OCI-LY1 (cell line): Measurements from ENCODE around the gene CFAP69.

Experiments
- H2AFZ ChIP-seq: fragments of 200-600 bp; sonication (generic), shearing (Covaris generic); 2 replicates; pipeline ENCODE4 v1.6.0; 2014; ENCODE audit warnings: antibody characterized with exemption, mild to moderate bottlenecking, low read length
- H3F3A ChIP-seq: fragments of 200-600 bp; sonication (generic), shearing (Covaris generic); 2 replicates; pipeline ENCODE4 v1.6.0; 2014; ENCODE audit warnings: mild to moderate bottlenecking, antibody characterized with exemption, low read length, moderate library complexity; ENCODE audit not compliant: insufficient read depth
- H3K27ac ChIP-seq: fragments of 200-600 bp; sonication (generic); 2 replicates; pipeline ENCODE4 v1.5.1; 2014; ENCODE audit warnings: low read length, mixed run types, mild to moderate bottlenecking, low read depth; ENCODE audit not compliant: poor library complexity, severe bottlenecking
- H3K27me3 ChIP-seq: fragments of 200-600 bp; sonication (generic); 2 replicates; pipeline ENCODE4 v1.6.0; 2014; ENCODE audit warnings: antibody characterized with exemption, mild to moderate bottlenecking, low read length, moderate library complexity; ENCODE audit not compliant: insufficient read depth
- H3K36me3 ChIP-seq: fragments of 200-600 bp; sonication (generic); 2 replicates; pipeline ENCODE4 v1.6.1; 2014; ENCODE audit warnings: mild to moderate bottlenecking, antibody characterized with exemption, low read length, moderate library complexity, mixed read lengths; ENCODE audit not compliant: insufficient read depth
- H3K4me1 ChIP-seq: fragments of 200-600 bp; sonication (generic); 2 replicates; pipeline ENCODE4 v1.5.1; 2014; ENCODE audit warnings: mild to moderate bottlenecking, low read length, moderate library complexity; ENCODE audit not compliant: insufficient read depth, severe bottlenecking
- H3K4me2 ChIP-seq: fragments of 200-600 bp; sonication (generic), shearing (Covaris generic); 2 replicates; pipeline ENCODE4 v1.6.1; 2014; ENCODE audit warnings: low read length
- H3K4me3 ChIP-seq: fragments of 200-600 bp; sonication (generic); 2 replicates; pipeline ENCODE4 v1.5.1; 2014; ENCODE audit warnings: low read length, low read depth, mild to moderate bottlenecking, mixed read lengths; ENCODE audit not compliant: poor library complexity, severe bottlenecking
- H3K79me2 ChIP-seq: fragments of 200-600 bp; shearing (Covaris generic); 2 replicates; pipeline ENCODE4 v1.6.1; 2016; ENCODE audit warnings: mixed run types, low read length, mixed read lengths; ENCODE audit not compliant: insufficient read depth
- H3K9ac ChIP-seq: fragments of 200-600 bp; sonication (generic), shearing (Covaris generic); 2 replicates; pipeline ENCODE4 v1.6.1; 2014; ENCODE audit warnings: mild to moderate bottlenecking, low read length, mixed read lengths
- H3K9me2 ChIP-seq: fragments of 200-600 bp; sonication (generic), shearing (Covaris generic); 2 replicates; pipeline ENCODE4 v1.6.1; 2014; ENCODE audit warnings: low read depth, mild to moderate bottlenecking, low read length, mixed read lengths
- H3K9me3 ChIP-seq: fragments of 200-600 bp; shearing (Covaris generic); 2 replicates; pipeline ENCODE4 v1.6.1; 2014; ENCODE audit warnings: low read length, mixed read lengths
- H4K20me1 ChIP-seq: fragments of 200-600 bp; sonication (generic), shearing (Covaris generic); 2 replicates; pipeline ENCODE4 v1.6.0; 2016; ENCODE audit warnings: mild to moderate bottlenecking, low read length; ENCODE audit not compliant: insufficient read depth
- CTCF ChIP-seq: fragments of 200-600 bp; sonication (generic), shearing (Covaris generic); IDR thresholded peaks from 2 replicates; pipeline ENCODE4 v1.5.1; 2017; ENCODE audit warnings: mild to moderate bottlenecking, antibody characterized with exemption, low read length, moderate library complexity, mixed read lengths
- EZH2 ChIP-seq: fragments of 200-600 bp; sonication (generic), shearing (Covaris generic); IDR thresholded peaks from 2 replicates; pipeline ENCODE4 v1.8.0; 2017; ENCODE audit warnings: borderline replicate concordance, mixed run types, mild to moderate bottlenecking, antibody characterized with exemption, low read length, moderate library complexity, mixed read lengths

Gene CFAP69

GRCh38 chr7:90272242-90272641 is 27.3 kb downstream of the CFAP69 start:
- no peaks in the 10 kb centered on the region for H3F3A ChIP-seq
- H2AFZ ChIP-seq = no peak overlapping the region
- H3K9ac ChIP-seq = no peak overlapping the region
- no peaks in the 10 kb centered on the region for H3K27me3 ChIP-seq
- no peaks in the 10 kb centered on the region for H3K36me3 ChIP-seq
- no peak overlapping the region for H3K27ac ChIP-seq
- no peaks in the 10 kb centered on the region for H4K20me1 ChIP-seq
- H3K4me3 ChIP-seq = no peak overlapping the region
- H3K9me3 ChIP-seq = no peaks in the 10 kb centered on the region
- no peaks in the 10 kb centered on the region for H3K79me2 ChIP-seq
- no peaks in the 10 kb centered on the region for H3K4me1 ChIP-seq
- TF ChIP-seq CTCF (no peak), EZH2 (no peak)
- no peak overlapping the region for H3K4me2 ChIP-seq
- H3K9me2 ChIP-seq = no peaks in the 10 kb centered on the region

GRCh38 chr7:90274161-90274560 is 29.2 kb downstream of the CFAP69 start:
- H3K4me1 ChIP-seq = no peaks in the 10 kb centered on the region
- H3K27ac ChIP-seq = no peak overlapping the region

GRCh38 chr7:90276033-90276728 is 31.2 kb downstream of the CFAP69 start:
- Histone ChIP-seq H3K4me3 (no peak overlapping the region), H3K36me3 (no peaks in the 10 kb centered on the region), H3K27me3 (no peaks in the 10 kb centered on the region), H3K9ac (no peak overlapping the region), H3F3A (no peaks in the 10 kb centered on the region), H2AFZ (no peak overlapping the region), H3K27ac (no peak overlapping the region), H4K20me1 (no peaks in the 10 kb centered on the region), H3K4me2 (no peak overlapping the region), H3K4me1 (no peaks in the 10 kb centered on the region), H3K9me3 (no peaks in the 10 kb centered on the region), H3K79me2 (no peaks in the 10 kb centered on the region), H3K9me2 (no peaks in the 10 kb centered on the region)
- TF ChIP-seq EZH2 (no peak), CTCF (no peak)

More at GRCh38 chr7:90274161-90274560, 29.2 kb downstream of the CFAP69 start:
- H3K9me3 ChIP-seq = no peaks in the 10 kb centered on the region
- no peaks in the 10 kb centered on the region for H3K9me2 ChIP-seq
- TF ChIP-seq CTCF (no peak), EZH2 (no peak)
- H3K79me2 ChIP-seq = no peaks in the 10 kb centered on the region
- no peaks in the 10 kb centered on the region for H3K27me3 ChIP-seq
- H4K20me1 ChIP-seq = no peaks in the 10 kb centered on the region
- no peaks in the 10 kb centered on the region for H3F3A ChIP-seq
- no peak overlapping the region for H3K4me3 ChIP-seq
- H3K4me2 ChIP-seq = no peak overlapping the region
- no peak overlapping the region for H2AFZ ChIP-seq
- no peaks in the 10 kb centered on the region for H3K36me3 ChIP-seq
- no peak overlapping the region for H3K9ac ChIP-seq
